ENCODE measurements around the gene CDH4. TPM values are rescaled to one million over a fixed set of nuclear protein-coding genes. Genes with fewer than 3 reads are reported as not detected.

The CDH4 gene
- total and polyA plus RNA-seq, 2 of the 8 experiments (the other 6 are each of a cell fraction or from before 2014, with no cell fraction given), result 4.3 to 7.9 TPM

- H3K56ac ChIP-seq (replicated peaks; ENCODE audit: insufficient read length, low read depth, low read length), result no peak overlapping the region
- H3K4ac ChIP-seq (replicated peaks; ENCODE audit: insufficient read length, low read depth, low read length), result no peak overlapping the region
- H3K14ac ChIP-seq (ENCODE audit: insufficient read length), result no peak overlapping the region
- no peaks in the 10 kb centered on the region for H3K36me3 ChIP-seq (ENCODE audit: control insufficient read depth in 2 of 4, insufficient read depth in 4 of 4, low read length in 3 of 4)
- no peak overlapping the region for H2AFZ ChIP-seq (ENCODE audit: low read length)
- DNase-seq (ENCODE audit: low read depth in 1 of 2, low spot score in 2 of 2) (no peak), FAIRE-seq (no peak)
- H4K20me1 ChIP-seq (replicated peaks in 1 of 2; ENCODE audit: control insufficient read depth in 1 of 2, insufficient read depth in 2 of 2, low read length in 2 of 2), result peaks cover 0 to 4% of the 10 kb centered on the region in 2 experiments
- H3K27ac ChIP-seq (ENCODE audit: low read depth, low read length), result no peak overlapping the region
- ChIA-PET CTCF (ENCODE audit: partially characterized antibody) (no interaction called here), POLR2A (ENCODE audit: partially characterized antibody) (no interaction called here)
- WGBS, 2 experiments (ENCODE audit: extremely low coverage in 1 of 2, insufficient coverage in 1 of 2, insufficient read length in 1 of 2, insufficient replicate concordance in 2 of 2, low coverage in 1 of 2, low lambda C conversion rate in 2 of 2, missing lambda C conversion rate in 1 of 2), result 96% methylated on average over 12 of the region's 12 CpGs; no CpG with 5 or more reads in 1 of the 2 experiments
- H2BK20ac ChIP-seq (ENCODE audit: low read length), result no peak overlapping the region
- H2AK5ac ChIP-seq (ENCODE audit: low read depth, low read length), result no peak overlapping the region
- H3K4me3 ChIP-seq (ENCODE audit: extremely low read depth in 1 of 4, insufficient read depth in 2 of 4, low read depth in 3 of 4, low read length in 4 of 4), result no peak overlapping the region
- H3K23ac ChIP-seq (ENCODE audit: insufficient read length), result no peak overlapping the region
- H3K27me3 ChIP-seq (replicated peaks in 1 of 4; ENCODE audit: control insufficient read depth in 3 of 4, extremely low read depth in 1 of 4, insufficient read depth in 3 of 4, low read length in 3 of 4), result peaks cover 0 to 5% (median 3%) of the 10 kb centered on the region in 4 experiments; a peak in 4 of 7 replicates
- no peak overlapping the region for H2BK5ac ChIP-seq (ENCODE audit: low read depth, low read length)
- H4K91ac ChIP-seq (replicated peaks; ENCODE audit: insufficient read length, low read length), result no peak overlapping the region
- no peaks in the 10 kb centered on the region; the same call in 1 of the 2 replicates for H3K79me1 ChIP-seq (ENCODE audit: low read depth, low read length)
- no peak overlapping the region for H2BK120ac ChIP-seq (replicated peaks; ENCODE audit: low read depth, low read length)
- H4K5ac ChIP-seq (ENCODE audit: insufficient read length, low read depth, low read length), result no peak overlapping the region
- H3K9ac ChIP-seq (replicated peaks in 1 of 4; ENCODE audit: extremely low read depth in 1 of 4, low read depth in 3 of 4, low read length in 3 of 4), result no peak overlapping the region; a peak in 1 of 7 replicates
- peaks cover 0 to 5% of the 10 kb centered on the region in 2 experiments; a peak in 1 of 4 replicates for H3K9me3 ChIP-seq (ENCODE audit: insufficient read depth in 2 of 2, low read depth in 1 of 2, low read length in 1 of 2)
- no peak overlapping the region; the same call in 1 of the 2 replicates for H3K18ac ChIP-seq (ENCODE audit: extremely low read depth, low read length)
- H2BK15ac ChIP-seq (ENCODE audit: low read length), result no peak overlapping the region
- H3K4me1 ChIP-seq (replicated peaks in 1 of 4; ENCODE audit: control insufficient read depth in 3 of 4, insufficient read depth in 4 of 4, low read length in 3 of 4), result no peaks in the 10 kb centered on the region
- H3K23me2 ChIP-seq (ENCODE audit: low read depth, low read length), result no peaks in the 10 kb centered on the region
- no peak overlapping the region for H2BK12ac ChIP-seq (ENCODE audit: low read depth, low read length)
- no peak overlapping the region for H3K4me2 ChIP-seq (ENCODE audit: insufficient read depth in 1 of 2, low read depth in 2 of 2, low read length in 2 of 2)
- H3K79me2 ChIP-seq (ENCODE audit: control insufficient read depth in 1 of 2, insufficient read depth in 2 of 2, low read length in 2 of 2), result no peaks in the 10 kb centered on the region
- H4K8ac ChIP-seq (ENCODE audit: extremely low read depth, insufficient read depth, low read length), result no peak overlapping the region
- TF ChIP-seq POLR2A (IDR thresholded peaks at IDR 0.05; ENCODE audit: control extremely low read depth in 1 of 2, low read depth in 2 of 2, low read length in 2 of 2) (no peak), SIX5 (IDR thresholded peaks at IDR 0.05; ENCODE audit: low read depth, low read length) (no peak), BACH1 (IDR thresholded peaks at IDR 0.05; ENCODE audit: low read length) (no peak), MAFK (IDR thresholded peaks at IDR 0.05; ENCODE audit: low read depth, low read length) (no peak), EZH2 (IDR thresholded peaks at IDR 0.05; ENCODE audit: low read depth, low read length, severe bottlenecking) (no peak), ZNF274 (IDR thresholded peaks at IDR 0.05; ENCODE audit: borderline replicate concordance, extremely low read depth, low read length) (no peak), GABPA (IDR thresholded peaks at IDR 0.05; ENCODE audit: borderline replicate concordance, insufficient read depth, low read length) (no peak), CTCF (IDR thresholded peaks at IDR 0.05; ENCODE audit: control extremely low read depth in 1 of 3, insufficient read depth in 1 of 3, low read depth in 1 of 3, low read length in 3 of 3) (no peak), EP300 (IDR thresholded peaks at IDR 0.05; ENCODE audit: borderline replicate concordance in 1 of 2, low read depth in 2 of 2, low read length in 2 of 2) (no peak)
- TF ChIP-seq, protein P1, sequence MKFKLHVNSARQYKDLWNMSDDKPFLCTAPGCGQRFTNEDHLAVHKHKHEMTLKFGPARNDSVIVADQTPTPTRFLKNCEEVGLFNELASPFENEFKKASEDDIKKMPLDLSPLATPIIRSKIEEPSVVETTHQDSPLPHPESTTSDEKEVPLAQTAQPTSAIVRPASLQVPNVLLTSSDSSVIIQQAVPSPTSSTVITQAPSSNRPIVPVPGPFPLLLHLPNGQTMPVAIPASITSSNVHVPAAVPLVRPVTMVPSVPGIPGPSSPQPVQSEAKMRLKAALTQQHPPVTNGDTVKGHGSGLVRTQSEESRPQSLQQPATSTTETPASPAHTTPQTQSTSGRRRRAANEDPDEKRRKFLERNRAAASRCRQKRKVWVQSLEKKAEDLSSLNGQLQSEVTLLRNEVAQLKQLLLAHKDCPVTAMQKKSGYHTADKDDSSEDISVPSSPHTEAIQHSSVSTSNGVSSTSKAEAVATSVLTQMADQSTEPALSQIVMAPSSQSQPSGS (IDR thresholded peaks at IDR 0.05; ENCODE audit: low read length), result no peak
Measured at GRCh38 chr20:61397790-61398189, 145.7 kb downstream of the CDH4 start.

All from H1 (cell line).